GM12891 (cell line): ENCODE results near the gene RAD9A. TPM values are rescaled to one million over a fixed set of nuclear protein-coding genes. Genes with fewer than 3 reads are reported as not detected.

ENCODE experiments used
- DNase-seq: peaks from one replicate; pipeline ENCODE4 v3.0.0; 2011; ENCODE audit warnings: low spot score; ENCODE audit not compliant: insufficient read length
- FAIRE-seq: peaks from 2 replicates; lab custom pipeline; 2011; peaks lifted over from hg19 to GRCh38; lab: Jason Lieb, UNC
- PAX5 ChIP-seq: IDR thresholded peaks from 2 replicates; pipeline ENCODE4 v1.6.1; 2011; ENCODE audit warnings: low read length, moderate library complexity, mild to moderate bottlenecking; ENCODE audit not compliant: insufficient read depth, severe bottlenecking
- POLR2A ChIP-seq: IDR thresholded peaks from 2 replicates; pipeline ENCODE4 v1.6.1; 2011; ENCODE audit warnings: low read depth, low read length, control low read depth
- POLR2AphosphoS5 ChIP-seq: IDR thresholded peaks from 2 replicates; pipeline ENCODE4 v1.6.1; 2011; ENCODE audit warnings: low read depth, low read length, control low read depth
- POU2F2 ChIP-seq: IDR thresholded peaks from 2 replicates; pipeline ENCODE4 v1.6.1; 2011; ENCODE audit warnings: low read depth, mild to moderate bottlenecking, control low read depth, low read length, moderate library complexity
- SPI1 ChIP-seq: IDR thresholded peaks from 2 replicates; pipeline ENCODE4 v1.6.1; 2011; ENCODE audit warnings: low read depth, low read length, control low read depth
- TAF1 ChIP-seq: IDR thresholded peaks from 2 replicates; pipeline ENCODE4 v1.6.1; 2011; ENCODE audit warnings: low read depth, low read length, control low read depth
- polyA plus RNA-seq: library from polyadenylated mRNA; unstranded; fragments of >200 nt; gene quantifications from one replicate; pipeline ENCODE4 v1.2.1, GENCODE V29; 2012; ENCODE audit warnings: low read depth, missing spikeins, inconsistent platforms; ENCODE audit not compliant: missing spikeins

Gene RAD9A
- 17.9 TPM for polyA plus RNA-seq

- TF ChIP-seq POLR2AphosphoS5 (peak; percentile 34; the same call in 1 of the 2 replicates), SPI1 (no peak)
- FAIRE-seq (peak; percentile 94), DNase-seq (peak; percentile 100)
Observed at GRCh38 chr11:67391304-67392182, at the start of gene RAD9A. RAD9A (plus strand) TSS chr11:67391986; CDS start chr11:67392045, 59 bp downstream.

GRCh38 chr11:67344264-67344663 is 47.5 kb upstream of the RAD9A start:
- FAIRE-seq (peak; percentile 43), DNase-seq (no peak)
- TF ChIP-seq SPI1 (peak; percentile 70), POLR2A (no peak), PAX5 (no peak)

- TF ChIP-seq SPI1 (no peak), TAF1 (no peak), POLR2A (no peak), PAX5 (no peak), POLR2AphosphoS5 (no peak), POU2F2 (no peak)
- FAIRE-seq, result no peak
- DNase-seq, result no peak
Observed at GRCh38 chr11:67345247-67345919, 46.4 kb upstream of the RAD9A start.

- TF ChIP-seq POLR2AphosphoS5 (no peak), POU2F2 (no peak), SPI1 (no peak)
- DNase-seq (no peak), FAIRE-seq (no peak)
Observed at GRCh38 chr11:67345920-67346819, 45.6 kb upstream of the RAD9A start.

DNA sequence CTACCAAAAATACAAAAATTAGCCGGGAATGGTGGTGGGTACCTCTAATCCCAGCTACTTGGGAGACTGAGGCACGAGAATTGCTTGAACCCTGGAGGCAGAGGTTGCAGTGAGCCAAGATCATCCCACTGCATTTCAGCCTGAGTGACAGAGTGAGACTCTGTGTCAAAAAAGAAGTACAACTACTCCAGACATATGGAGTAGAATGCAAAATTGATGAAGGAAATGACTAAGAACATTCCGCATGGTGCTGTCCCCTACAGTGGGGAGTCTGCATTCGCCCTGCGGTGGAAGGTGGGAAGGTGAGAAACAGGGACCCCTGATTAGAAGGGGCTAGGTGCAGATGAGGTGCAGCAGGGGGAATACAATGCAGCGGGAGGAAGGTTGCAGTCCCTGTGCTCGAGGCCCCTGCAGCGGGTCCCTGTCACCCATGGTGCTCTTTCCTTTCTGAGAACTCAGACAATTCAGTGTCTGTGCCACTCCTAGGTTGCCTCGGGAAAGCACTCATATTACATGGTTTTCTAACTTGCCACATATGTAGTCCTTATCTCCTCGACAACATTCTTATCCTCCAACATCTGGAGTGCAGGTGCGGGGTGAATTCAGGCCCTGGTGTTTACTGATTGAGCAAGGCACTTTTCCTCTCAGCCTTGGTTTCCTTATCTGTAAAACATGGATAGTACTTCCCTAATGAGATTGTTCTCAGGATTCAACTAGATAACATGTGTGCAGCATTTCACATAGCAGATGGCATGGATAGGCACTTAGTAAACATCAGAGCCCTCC is 43.6 kb upstream of the RAD9A start:
- DNase-seq (no peak), FAIRE-seq (no peak)
- TF ChIP-seq TAF1, result no peak
- TF ChIP-seq POU2F2, result peak; percentile 78

DNA sequence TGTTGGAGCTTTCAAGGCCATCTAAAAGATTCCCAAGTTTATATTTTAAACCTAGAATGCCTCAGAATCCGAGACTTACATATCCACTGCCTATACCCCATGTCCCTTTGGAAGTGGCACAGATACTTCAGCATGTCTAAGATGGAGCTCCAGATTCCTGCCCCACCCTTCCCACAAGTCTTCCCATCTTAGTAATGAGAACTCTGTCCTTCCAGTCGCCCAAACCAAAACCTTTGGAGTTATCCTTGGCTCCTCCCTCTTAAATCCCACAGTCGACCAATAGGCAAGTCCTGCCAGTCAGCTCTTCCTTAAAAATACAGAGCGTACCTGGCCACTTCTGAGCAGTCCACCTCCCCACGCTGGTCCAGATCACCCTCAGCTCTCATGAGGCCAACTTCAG is 42.8 kb upstream of the RAD9A start:
- DNase-seq, result no peak
- TF ChIP-seq SPI1 (no peak), POLR2A (no peak), POU2F2 (no peak), PAX5 (no peak), TAF1 (no peak)
- no peak for FAIRE-seq

- TF ChIP-seq TAF1 (no peak), POLR2AphosphoS5 (no peak), POU2F2 (no peak), SPI1 (no peak), POLR2A (no peak), PAX5 (no peak)
- no peak for DNase-seq
- no peak for FAIRE-seq
Observed at GRCh38 chr11:67349457-67349856, 42.3 kb upstream of the RAD9A start.

- DNase-seq (no peak), FAIRE-seq (no peak)
- no peak for TF ChIP-seq POU2F2
- TF ChIP-seq SPI1, result peak; percentile 87
- TF ChIP-seq POLR2AphosphoS5, result no peak
- TF ChIP-seq POLR2A, result no peak
- no peak for TF ChIP-seq PAX5
- TF ChIP-seq TAF1, result no peak
Observed at GRCh38 chr11:67349928-67350465, 41.8 kb upstream of the RAD9A start.
